ENCODE data around the gene CAMP. TPM values are rescaled to one million over a fixed set of nuclear protein-coding genes. Genes with fewer than 3 reads are reported as not detected.
A peak's percentile ranks its signal among the peaks of the same experiment; 100 is the strongest.

Gene CAMP
- polyA plus RNA-seq, 3 donors = 2.1 to 5.1 (median 3.4) TPM

- no peak for TF ChIP-seq CTCF (IDR thresholded peaks at IDR 0.05)
- H3K9me3 Mint-ChIP-seq = no peaks in the 10 kb centered on the region
- Histone ChIP-seq H3K79me2 (ENCODE audit: insufficient read depth, low read length) (peaks cover 51% of the 10 kb centered on the region), H3K4me2 (replicated peaks; ENCODE audit: extremely low read depth, low read length, poor library complexity, severe bottlenecking) (peak overlapping the region; percentile 95), H3K27me3 (ENCODE audit: control insufficient read depth in 2 of 2, insufficient read depth in 2 of 2, low read length in 2 of 2) (no peaks in the 10 kb centered on the region), H3K4me1 (ENCODE audit: control insufficient read depth in 1 of 2, insufficient read depth in 2 of 2, low read length in 2 of 2) (peaks cover 16 to 21% of the 10 kb centered on the region in 2 donors), H2AFZ (ENCODE audit: insufficient read depth, low read depth, low read length, poor library complexity, severe bottlenecking) (peak overlapping the region; percentile 93), H3K4me3 (replicated peaks in 1 of 3; ENCODE audit: low read depth in 2 of 3, low read length in 3 of 3) (peak overlapping the region; percentile 76 to 91 (median 79)), H3K36me3 (replicated peaks in 1 of 2; ENCODE audit: control insufficient read depth in 1 of 2, insufficient read depth in 2 of 2, low read length in 2 of 2) (peaks cover 9 to 22% of the 10 kb centered on the region in 2 donors), H3K9me3 (replicated peaks in 1 of 2; ENCODE audit: control insufficient read depth in 1 of 2, insufficient read depth in 1 of 2, low read length in 2 of 2) (no peaks in the 10 kb centered on the region), H4K20me1 (ENCODE audit: insufficient read depth, low read length) (no peaks in the 10 kb centered on the region), H3K9ac (ENCODE audit: insufficient read depth, low read length, poor library complexity, severe bottlenecking) (peak overlapping the region; percentile 64), H3K27ac (ENCODE audit: low read depth in 1 of 2, low read length in 2 of 2) (no peak overlapping the region)
- DNase-seq = no peak
- peak overlapping the region; percentile 88 for H3K4me3 Mint-ChIP-seq
- intact Hi-C loops (cut with micrococcal nuclease) = loop anchor here (5.0 to 10.0 kb wide), 2 partner anchors 55 to 257 kb away; partner anchors contain the start of genes ATRIP (in 1 of the 2), CCDC51 (in 1 of the 2), TMA7 (in 1 of the 2) and ZNF589 (in 1 of the 2)
- peaks cover 15% of the 10 kb centered on the region for H3K4me1 Mint-ChIP-seq
- peaks cover 0 to 2% (median 0%) of the 10 kb centered on the region in 3 donors for H3K27me3 Mint-ChIP-seq (ENCODE audit: low read depth in 3 of 3)
- no peak overlapping the region for H3K27ac Mint-ChIP-seq
- H3K36me3 Mint-ChIP-seq = peaks cover 3 to 19% of the 10 kb centered on the region in 2 donors
- under 1% methylated on average over 87 of the region's 87 CpGs for WGBS (ENCODE audit: insufficient coverage)
Observed at GRCh38 chr3:48187579-48188265, 35.6 kb upstream of the CAMP start.

DNA sequence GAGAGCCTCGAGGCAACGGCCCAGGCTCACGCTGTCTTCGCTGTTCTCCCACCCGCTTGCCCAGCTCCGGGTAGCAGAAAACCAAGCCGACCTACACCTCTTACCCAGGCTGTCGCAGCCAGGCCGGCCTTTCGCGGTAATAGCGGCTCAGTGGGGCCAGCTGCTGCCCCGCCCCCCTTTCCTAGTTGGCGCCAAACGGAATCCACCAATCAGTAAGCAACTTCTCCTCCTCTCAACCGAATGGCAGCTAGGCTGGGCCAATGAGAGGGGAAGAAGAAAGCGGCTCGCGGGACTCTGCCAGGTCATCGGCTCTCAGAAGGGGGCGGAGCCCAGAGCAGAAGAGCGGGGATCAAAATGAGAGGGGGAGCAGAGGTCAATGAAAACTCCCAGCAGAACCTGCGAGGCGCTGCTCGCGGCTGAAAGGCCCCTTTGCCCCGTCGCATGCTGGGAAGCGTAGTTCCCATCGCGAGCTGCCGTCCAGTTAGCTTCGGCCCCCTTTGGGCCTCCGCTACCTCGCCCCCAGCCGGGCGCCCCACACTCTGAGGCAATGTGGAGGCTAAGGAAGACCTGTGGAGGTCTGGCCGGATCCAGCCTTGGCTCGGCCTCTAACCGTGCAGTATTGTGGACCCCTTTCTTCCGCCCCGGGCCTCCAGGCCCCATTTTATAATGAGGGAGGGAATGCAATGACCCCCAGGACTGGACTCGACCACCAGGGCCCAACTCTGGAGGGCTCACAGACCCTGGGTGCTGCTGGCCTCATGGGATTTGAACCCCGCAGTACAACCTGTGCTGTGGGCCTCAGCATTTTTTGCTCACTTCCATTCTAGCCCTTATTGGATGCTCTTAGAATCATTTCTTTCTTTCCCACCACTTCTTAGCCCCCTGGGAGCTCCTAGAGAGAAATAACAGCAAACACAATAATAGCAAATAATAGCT is 34.8 kb upstream of the CAMP start, which contains the start of gene CDC25A:
Gene CDC25A, minus strand, starts transcription at position 152 of the 936 bp plus-strand sequence. CDS start 470 bp downstream, outside the sequence.
- TF ChIP-seq CTCF (IDR thresholded peaks at IDR 0.05) = no peak
- peaks cover under 1 to 14% of the 10 kb centered on the region in 2 donors for H3K36me3 ChIP-seq (replicated peaks in 1 of 2; ENCODE audit: control insufficient read depth in 1 of 2, insufficient read depth in 2 of 2, low read length in 2 of 2)
- DNase-seq = peak; percentile 95 to 96 (median 95)
- Mint-ChIP-seq H3K27ac (peak within 1 kb of the TSS in 5 of 7 donors; percentile 26 to 77 (median 48)), H3K4me1 (peaks cover 15% of the 10 kb centered on the region), H3K4me3 (peak within 1 kb of the TSS; percentile 88), H3K36me3 (peaks cover 0 to 11% of the 10 kb centered on the region in 2 donors), H3K9me3 (no peaks in the 10 kb centered on the region), H3K27me3 (ENCODE audit: low read depth in 3 of 3) (peaks cover 0 to 2% (median 2%) of the 10 kb centered on the region in 3 donors)
- H3K27me3 ChIP-seq (ENCODE audit: control insufficient read depth in 2 of 2, insufficient read depth in 2 of 2, low read length in 2 of 2) = no peaks in the 10 kb centered on the region
- H3K9ac ChIP-seq (ENCODE audit: insufficient read depth, low read length, poor library complexity, severe bottlenecking) = peak within 1 kb of the TSS; percentile 64
- no peaks in the 10 kb centered on the region for H4K20me1 ChIP-seq (ENCODE audit: insufficient read depth, low read length)
- peaks cover 16 to 21% of the 10 kb centered on the region in 2 donors for H3K4me1 ChIP-seq (ENCODE audit: control insufficient read depth in 1 of 2, insufficient read depth in 2 of 2, low read length in 2 of 2)
- H3K4me3 ChIP-seq (replicated peaks in 1 of 3; ENCODE audit: low read depth in 2 of 3, low read length in 3 of 3) = peak within 1 kb of the TSS; percentile 76 to 91 (median 79)
- WGBS (ENCODE audit: insufficient coverage) = 5% methylated on average over 24 of the region's 44 CpGs
- H3K27ac ChIP-seq (ENCODE audit: low read depth in 1 of 2, low read length in 2 of 2) = peak within 1 kb of the TSS in 1 of 2 donors; percentile 34
- peak within 1 kb of the TSS; percentile 93 for H2AFZ ChIP-seq (ENCODE audit: insufficient read depth, low read depth, low read length, poor library complexity, severe bottlenecking)
- intact Hi-C loops (cut with micrococcal nuclease) = loop anchor here (5.0 to 10.0 kb wide), 2 partner anchors 54 to 256 kb away; partner anchors contain the start of genes ATRIP (in 1 of the 2), CCDC51 (in 1 of the 2), TMA7 (in 1 of the 2) and ZNF589 (in 1 of the 2)
- peaks cover 46% of the 10 kb centered on the region for H3K79me2 ChIP-seq (ENCODE audit: insufficient read depth, low read length)
- no peaks in the 10 kb centered on the region for H3K9me3 ChIP-seq (replicated peaks in 1 of 2; ENCODE audit: control insufficient read depth in 1 of 2, insufficient read depth in 1 of 2, low read length in 2 of 2)
- peak within 1 kb of the TSS; percentile 95 for H3K4me2 ChIP-seq (replicated peaks; ENCODE audit: extremely low read depth, low read length, poor library complexity, severe bottlenecking)

Data from CD14-positive monocyte (primary cell).